Endometrial microvascular endothelial cells (primary cell): ENCODE results near the gene VPS16. TPM values are rescaled to one million over a fixed set of nuclear protein-coding genes. Genes with fewer than 3 reads are reported as not detected.

Experiments used
- in situ Hi-C: cut with HindIII; loops from 2 replicates; pipeline ENCODE4 v1.10.0; 2017; ENCODE audit warnings: low sequenced_read_pairs, low pct_unique_long_range_greater_than_20kb; ENCODE audit errors: inconsistent ontology term
- total RNA-seq: library from RNA; depleted of rRNA; stranded (reverse); fragments of >200 nt; gene quantifications from one replicate; pipeline ENCODE4 v1.2.3, GENCODE V29; 2015; ENCODE audit errors: inconsistent ontology term

VPS16 gene
- total RNA-seq, 1 donor from 2014 or later, result 46.1 TPM

GRCh38 chr20:2859330-2860121, 19.0 kb downstream of the VPS16 start:
- in situ Hi-C loops, result no loop called here

DNA sequence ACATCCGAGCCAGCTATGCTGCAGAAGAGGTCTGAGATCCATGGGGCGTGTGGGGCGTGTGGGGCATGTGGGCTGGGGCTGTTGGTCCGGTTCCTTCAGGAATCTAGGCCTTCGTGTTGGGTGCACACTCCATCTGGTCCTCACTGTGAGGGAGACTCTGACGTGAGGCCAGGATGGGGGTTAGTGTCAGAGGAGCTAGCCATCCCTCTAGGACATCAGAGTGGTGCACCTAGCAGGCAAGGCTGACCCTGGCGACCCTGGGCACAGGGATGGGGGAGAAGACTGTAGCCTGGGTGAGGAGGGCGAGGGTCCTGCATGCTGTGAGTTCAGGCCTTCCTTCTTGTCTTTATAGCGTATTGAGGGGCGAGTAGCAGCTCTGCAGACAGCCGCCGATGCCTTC, 24.1 kb downstream of the VPS16 start:
- in situ Hi-C loops, result no loop called here

- in situ Hi-C loops, result no loop called here
Observed at GRCh38 chr20:2865101-2865500, 24.6 kb downstream of the VPS16 start.

GRCh38 chr20:2865630-2866029, 25.1 kb downstream of the VPS16 start:
- in situ Hi-C loops, result no loop called here

DNA sequence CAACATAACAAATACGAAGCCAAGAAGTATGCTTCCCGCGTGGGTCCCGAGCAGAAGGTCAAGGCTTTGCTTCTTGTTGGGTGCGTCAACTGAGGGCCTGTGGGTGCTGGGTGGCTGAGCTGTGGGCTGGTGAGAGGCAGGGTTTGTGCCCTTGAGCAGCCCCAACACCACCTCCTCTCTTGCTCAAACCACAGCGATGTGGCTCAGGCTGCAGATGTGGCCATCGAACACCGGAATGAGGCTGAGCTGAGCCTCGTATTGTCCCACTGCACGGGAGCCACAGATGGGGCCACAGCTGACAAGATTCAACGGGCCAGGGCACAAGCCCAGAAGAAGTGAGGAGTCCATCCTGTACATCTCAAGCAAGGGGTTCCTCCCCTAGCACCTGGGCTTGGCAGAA, 25.7 kb downstream of the VPS16 start:
- in situ Hi-C loops, result no loop called here

- in situ Hi-C loops, result no loop called here
Observed at GRCh38 chr20:2867081-2867864, 26.7 kb downstream of the VPS16 start.

- in situ Hi-C loops, result no loop called here
Observed at GRCh38 chr20:2869381-2869780, 28.8 kb downstream of the VPS16 start.

- in situ Hi-C loops, result no loop called here
Observed at GRCh38 chr20:2871111-2871465, 30.5 kb downstream of the VPS16 start.

GRCh38 chr20:2871661-2872458, 31.3 kb downstream of the VPS16 start:
- in situ Hi-C loops, result no loop called here

DNA sequence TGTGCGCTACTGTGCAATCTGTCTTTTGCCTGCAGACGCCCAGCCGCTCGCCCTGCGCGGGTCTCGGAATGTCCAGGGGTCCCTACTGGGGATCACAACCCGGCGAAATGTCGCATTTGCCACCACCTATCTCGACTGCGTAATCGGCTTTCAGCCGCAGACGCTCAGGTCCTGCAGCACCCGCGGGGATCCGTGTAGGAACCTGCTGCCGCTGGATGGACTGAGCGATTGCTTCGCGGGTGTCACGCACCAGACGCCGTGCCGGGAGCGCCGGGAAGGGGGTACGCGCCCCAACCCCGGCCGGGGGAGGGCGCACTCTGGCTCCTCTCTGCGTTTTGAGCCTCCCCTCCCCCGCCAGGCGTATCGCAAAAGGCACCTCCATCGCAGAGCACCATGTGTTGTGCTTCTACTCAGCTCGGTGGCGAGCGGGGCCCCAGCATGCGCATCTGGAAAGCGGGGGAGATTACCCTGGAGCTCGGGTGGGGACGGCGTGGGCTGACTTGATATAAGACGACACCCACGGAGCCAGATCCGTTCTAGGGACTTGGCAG, 32.0 kb downstream of the VPS16 start:
- in situ Hi-C loops, result no loop called here

- in situ Hi-C loops, result no loop called here
Observed at GRCh38 chr20:2873010-2873746, 32.6 kb downstream of the VPS16 start, which contains the start of gene PTPRA. PTPRA (plus strand) TSS chr20:2873481; CDS start chr20:2964278, 90,797 bp downstream.

GRCh38 chr20:2873747-2874041, 33.1 kb downstream of the VPS16 start:
- in situ Hi-C loops, result no loop called here

DNA sequence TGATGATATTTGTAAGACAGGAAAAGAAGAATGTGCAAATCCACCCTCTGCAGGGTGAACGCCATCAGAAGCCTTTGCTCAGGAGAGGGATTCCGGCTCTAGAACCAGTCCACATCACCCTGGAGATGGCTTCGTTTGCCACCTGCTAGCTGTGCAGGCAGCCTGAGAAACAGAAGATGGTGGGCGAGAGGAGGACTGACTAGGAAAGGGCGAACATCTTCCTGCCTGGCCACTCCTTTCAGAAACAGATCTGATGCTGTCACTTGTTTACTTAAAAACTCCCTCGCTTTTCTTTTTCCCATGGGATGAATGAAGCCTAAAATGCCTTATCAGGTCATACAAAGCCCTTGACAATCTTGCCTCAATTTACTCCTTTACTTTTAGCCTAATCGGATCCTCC, 33.9 kb downstream of the VPS16 start:
- in situ Hi-C loops, result no loop called here

DNA sequence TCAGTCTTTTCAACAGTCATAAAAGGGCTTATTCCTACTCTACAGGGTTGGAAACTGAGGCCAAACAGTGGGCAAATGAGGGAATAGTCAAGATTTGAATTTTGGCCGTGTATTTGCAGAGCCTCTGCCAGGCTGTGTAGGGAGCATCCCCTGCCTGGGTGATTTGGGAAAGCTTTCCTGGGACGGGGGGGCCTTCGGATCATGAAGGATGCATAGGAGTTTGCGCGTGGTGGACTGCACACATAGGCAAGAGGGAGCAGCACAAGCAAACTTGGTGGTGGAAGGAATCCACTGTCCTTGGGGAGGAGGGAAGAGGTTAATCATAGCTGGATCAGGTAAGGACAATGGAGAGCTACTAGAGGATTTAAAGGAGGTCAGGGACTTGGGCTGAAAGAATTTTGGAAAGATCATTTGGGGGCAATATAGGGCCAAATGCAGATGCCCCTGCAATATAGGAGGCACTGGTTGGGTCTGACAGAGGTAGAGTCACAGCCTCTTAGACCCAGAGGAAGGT, 35.2 kb downstream of the VPS16 start:
- in situ Hi-C loops, result no loop called here

DNA sequence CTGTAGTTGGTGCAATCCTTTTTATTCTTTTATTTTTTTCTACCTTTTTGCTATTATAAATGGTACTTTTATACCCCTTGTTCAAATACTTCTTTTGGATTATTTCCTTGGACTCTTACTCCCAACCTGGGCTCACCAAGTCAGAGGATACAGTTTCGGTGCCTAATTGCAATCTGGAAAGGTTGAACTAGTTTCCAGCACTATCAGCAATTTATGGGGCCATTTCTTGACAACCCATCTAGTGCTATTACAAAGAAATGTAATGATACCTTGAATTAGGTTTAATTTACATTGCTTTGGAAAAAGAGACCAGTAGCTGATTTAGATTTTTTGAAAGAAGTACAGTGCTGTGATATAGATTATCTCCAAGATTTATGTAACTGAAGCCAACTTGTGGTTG, 38.0 kb downstream of the VPS16 start:
- in situ Hi-C loops, result no loop called here

- in situ Hi-C loops, result no loop called here
Observed at GRCh38 chr20:2879146-2879545, 38.6 kb downstream of the VPS16 start.

DNA sequence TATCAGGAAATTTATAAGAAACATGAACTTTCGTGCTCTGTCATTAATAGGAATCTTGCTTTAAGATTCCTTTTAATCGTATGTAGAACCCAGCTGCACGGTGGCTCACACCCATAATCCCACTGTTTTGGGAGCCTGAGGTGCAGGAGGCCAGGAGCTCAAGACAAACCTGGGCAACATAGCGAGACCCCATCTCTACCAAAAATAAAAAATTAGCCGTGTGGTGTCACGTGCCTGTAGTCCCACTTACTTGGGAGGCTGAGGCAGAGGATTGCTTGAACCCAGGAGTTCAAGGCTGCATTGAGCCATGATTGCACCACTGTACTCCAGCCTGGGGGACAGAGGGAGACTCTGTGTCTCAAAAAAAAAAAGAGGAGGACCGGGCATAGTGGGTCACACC, 40.1 kb downstream of the VPS16 start:
- in situ Hi-C loops, result no loop called here

DNA sequence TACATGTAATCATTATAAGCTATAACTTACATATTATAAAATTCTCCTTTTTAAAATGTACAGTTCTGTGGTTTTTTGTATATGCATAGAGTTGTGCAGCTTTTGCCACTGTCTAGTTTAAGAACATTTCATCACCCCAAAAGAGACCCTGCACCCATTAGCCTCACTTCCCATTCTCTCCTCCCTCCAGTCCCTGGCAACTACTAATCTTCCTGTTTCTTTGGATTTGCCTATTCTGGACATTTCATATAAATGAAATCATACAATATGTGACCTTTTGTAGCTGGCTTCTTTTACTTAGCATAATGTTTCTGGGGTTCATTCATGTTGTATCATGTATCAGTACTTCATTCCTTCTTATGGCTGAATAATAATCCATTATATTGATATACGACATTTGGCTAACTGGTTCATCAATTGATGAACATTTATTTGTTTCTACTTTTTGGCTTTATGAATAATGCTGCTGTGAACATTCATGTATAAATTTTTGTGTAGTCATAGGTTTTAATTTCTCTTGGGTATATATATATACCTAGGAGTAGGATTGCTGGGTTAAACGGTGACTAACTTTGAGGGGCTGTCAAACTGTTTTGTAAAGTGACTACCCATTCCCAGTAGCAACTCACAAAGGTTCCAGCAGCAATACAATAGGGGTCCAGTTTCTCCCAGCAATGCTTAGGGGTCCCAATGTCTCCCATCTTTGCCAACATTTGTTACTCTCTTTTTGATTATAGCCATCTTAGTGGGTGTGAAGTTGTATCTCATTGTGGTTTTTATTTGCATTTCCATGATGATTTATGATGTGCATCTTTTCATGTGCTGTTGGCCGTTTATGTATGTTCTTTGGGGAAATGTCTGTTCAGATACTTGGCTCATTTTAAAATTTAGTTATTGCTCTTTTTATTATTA, 43.4 kb downstream of the VPS16 start:
- in situ Hi-C loops, result no loop called here
